HFFc6 (cell line): ENCODE data around the gene POLE. TPM values are rescaled to one million over a fixed set of nuclear protein-coding genes. Genes with fewer than 3 reads are reported as not detected.

Experiments used
- DNase-seq: peaks from one replicate; pipeline ENCODE4 v3.0.0-alpha.2; 2018
- H3K27ac Mint-ChIP-seq: 2 replicates; pipeline ENCODE4 v1.8.0; 2020; ENCODE audit warnings: mild to moderate bottlenecking, mixed read lengths
- H3K27me3 Mint-ChIP-seq: 2 replicates; pipeline ENCODE4 v1.8.0; 2021; ENCODE audit warnings: mild to moderate bottlenecking, moderate library complexity, mixed read lengths; ENCODE audit not compliant: insufficient read depth
- H3K36me3 Mint-ChIP-seq: 2 replicates; pipeline ENCODE4 v1.8.0; 2021; ENCODE audit warnings: low read depth, mixed read lengths
- H3K4me1 Mint-ChIP-seq: 2 replicates; pipeline ENCODE4 v1.8.0; 2020; ENCODE audit warnings: low read depth, mixed read lengths
- H3K4me3 Mint-ChIP-seq: 2 replicates; pipeline ENCODE4 v1.8.0; 2020; ENCODE audit warnings: mild to moderate bottlenecking, moderate library complexity, mixed read lengths
- H3K9me3 Mint-ChIP-seq: 2 replicates; pipeline ENCODE4 v1.8.0; 2020; ENCODE audit warnings: mild to moderate bottlenecking, mixed read lengths
- CTCF ChIP-seq: fragments of 200-600 bp; sonication (generic); IDR thresholded peaks from 2 replicates; pipeline ENCODE4 v1.5.0; 2021; ENCODE audit warnings: antibody characterized with exemption, mild to moderate bottlenecking
- long read RNA-seq: library from polyadenylated mRNA; unstranded; transcript quantifications from one replicate; pipeline ENCODE4 v2.0.0, GENCODE V29; 2019
- total RNA-seq, 6 experiments: library from RNA; stranded (reverse); fragmentation: NEBNext Ultra II Directional; extraction: Animal tissue kit (Norgen Biotek cat#: 25700); gene quantifications; 2 replicates in 1 of 6; 3 replicates in 5 of 6; pipeline ENCODE4 v1.2.3, GENCODE V29; 2021

The POLE gene
- 10 to 100 TPM; 19.4 to 35.5 (median 29.3) TPM for total RNA-seq
- long read RNA-seq, partial matches to known transcripts: 5 of 5 reads
- long read RNA-seq, other reads (novel, unspliced or antisense): 0 of 5 reads

- Mint-ChIP-seq H3K27ac (no peak within 1 kb of the TSS), H3K9me3 (no peaks in the 10 kb centered on the region), H3K36me3 (peaks cover 14% of the 10 kb centered on the region; the same call in 1 of the 2 replicates), H3K27me3 (no peaks in the 10 kb centered on the region; the same call in none of the 2 replicates), H3K4me3 (peak within 1 kb of the TSS; percentile 78), H3K4me1 (peaks cover 12% of the 10 kb centered on the region)
- TF ChIP-seq CTCF: 0 out of 2 replicates have a peak, but pooled peaks have one; percentile 2
- DNase-seq: peak; percentile 86
Observed at GRCh38 chr12:132687211-132688164, at the start of gene POLE, which contains the start of gene PXMP2. TSS of gene POLE (minus strand) at chr12:132687342. CDS start at chr12:132687315, 27 bp downstream. TSS of gene PXMP2 (plus strand) at chr12:132687587. CDS start at chr12:132687671, 84 bp downstream.

- Mint-ChIP-seq H3K4me3 (no peak overlapping the region), H3K36me3 (peaks cover 55% of the 10 kb centered on the region)
Observed at GRCh38 chr12:132736913-132737312, 49.8 kb upstream of the POLE start.

GRCh38 chr12:132736378-132736777, 49.2 kb upstream of the POLE start:
- Mint-ChIP-seq H3K27ac (no peak overlapping the region), H3K9me3 (no peaks in the 10 kb centered on the region), H3K27me3 (peaks cover 2% of the 10 kb centered on the region), H3K4me3 (no peak overlapping the region), H3K4me1 (no peaks in the 10 kb centered on the region), H3K36me3 (peaks cover 59% of the 10 kb centered on the region)
- DNase-seq: no peak
- no peak for TF ChIP-seq CTCF

More at GRCh38 chr12:132736913-132737312, 49.8 kb upstream of the POLE start:
- TF ChIP-seq CTCF: no peak
- Mint-ChIP-seq H3K9me3 (no peaks in the 10 kb centered on the region), H3K27me3 (peaks cover 2% of the 10 kb centered on the region), H3K27ac (no peak overlapping the region), H3K4me1 (no peaks in the 10 kb centered on the region)
- no peak for DNase-seq

- Mint-ChIP-seq H3K9me3 (no peaks in the 10 kb centered on the region), H3K4me3 (no peak overlapping the region; the same call in 1 of the 2 replicates), H3K27ac (no peak overlapping the region), H3K36me3 (peaks cover 62% of the 10 kb centered on the region), H3K4me1 (no peaks in the 10 kb centered on the region), H3K27me3 (peaks cover 2% of the 10 kb centered on the region)
- DNase-seq: no peak
- no peak for TF ChIP-seq CTCF
Observed at GRCh38 chr12:132735496-132735895, 48.4 kb upstream of the POLE start.

GRCh38 chr12:132734206-132734605, 47.1 kb upstream of the POLE start:
- peaks cover 66% of the 10 kb centered on the region for H3K36me3 Mint-ChIP-seq
- no peak for DNase-seq
- H3K4me3 Mint-ChIP-seq: no peak overlapping the region
- peaks cover 6% of the 10 kb centered on the region; the same call in 1 of the 2 replicates for H3K4me1 Mint-ChIP-seq
- H3K27me3 Mint-ChIP-seq: peaks cover 5% of the 10 kb centered on the region
- TF ChIP-seq CTCF: no peak
- no peak overlapping the region for H3K27ac Mint-ChIP-seq
- H3K9me3 Mint-ChIP-seq: no peaks in the 10 kb centered on the region
